DOHH2 (cell line): ENCODE measurements around the gene RIMS1.

Experiments used
- H3F3A ChIP-seq: fragments of 200-600 bp; sonication (generic), shearing (Covaris generic); 2 replicates; pipeline ENCODE4 v1.6.0; 2016; ENCODE audit warnings: antibody characterized with exemption, mild to moderate bottlenecking; ENCODE audit not compliant: control insufficient read depth, insufficient read depth
- H3K27ac ChIP-seq: fragments of 200-600 bp; sonication (generic); 2 replicates; pipeline ENCODE4 v1.5.1; 2014; ENCODE audit warnings: low read depth, mild to moderate bottlenecking, low read length, moderate library complexity
- H3K27me3 ChIP-seq: fragments of 200-600 bp; sonication (generic); 2 replicates; pipeline ENCODE4 v1.6.1; 2014; ENCODE audit warnings: mild to moderate bottlenecking, low read length, mixed read lengths; ENCODE audit not compliant: control insufficient read depth
- H3K36me3 ChIP-seq: fragments of 200-600 bp; sonication (generic); 2 replicates; pipeline ENCODE4 v1.6.1; 2014; ENCODE audit warnings: mild to moderate bottlenecking, low read length, moderate library complexity, mixed read lengths; ENCODE audit not compliant: control insufficient read depth
- H3K4me1 ChIP-seq: fragments of 200-600 bp; sonication (generic); 2 replicates; pipeline ENCODE4 v1.6.1; 2014; ENCODE audit warnings: mild to moderate bottlenecking, low read length, mixed read lengths; ENCODE audit not compliant: control insufficient read depth
- H3K4me2 ChIP-seq: fragments of 200-600 bp; sonication (generic); 2 replicates; pipeline ENCODE4 v1.6.0; 2014; ENCODE audit warnings: mild to moderate bottlenecking, low read length, moderate library complexity
- H3K4me3 ChIP-seq: fragments of 200-600 bp; sonication (generic); 2 replicates; pipeline ENCODE4 v1.5.1; 2014; ENCODE audit warnings: mild to moderate bottlenecking, low read length, mixed read lengths
- H3K79me2 ChIP-seq: fragments of 200-600 bp; sonication (generic); 2 replicates; pipeline ENCODE4 v1.6.1; 2014; ENCODE audit warnings: mild to moderate bottlenecking, low read length, mixed read lengths; ENCODE audit not compliant: control insufficient read depth
- H3K9me2 ChIP-seq: fragments of 200-600 bp; sonication (generic); replicated peaks from 2 replicates; pipeline ENCODE4 v1.6.1; 2014; ENCODE audit warnings: mild to moderate bottlenecking, low read length, mixed read lengths; ENCODE audit not compliant: control insufficient read depth
- H3K9me3 ChIP-seq: fragments of 200-600 bp; sonication (generic); 2 replicates; pipeline ENCODE4 v1.6.1; 2014; ENCODE audit warnings: antibody characterized with exemption, low read length, mixed read lengths; ENCODE audit not compliant: control insufficient read depth, insufficient read depth
- H4K20me1 ChIP-seq: fragments of 200-600 bp; sonication (generic); 2 replicates; pipeline ENCODE4 v1.6.0; 2014; ENCODE audit warnings: low read depth, mild to moderate bottlenecking, antibody characterized with exemption, low read length, moderate library complexity; ENCODE audit not compliant: control insufficient read depth, insufficient read depth
- CTCF ChIP-seq: fragments of 200-600 bp; sonication (generic); IDR thresholded peaks from one replicate; pipeline ENCODE4 v1.5.1; 2014; ENCODE audit warnings: antibody characterized with exemption, mild to moderate bottlenecking, low read depth, low read length; ENCODE audit not compliant: poor library complexity, severe bottlenecking
- EZH2phosphoT487 ChIP-seq: fragments of 200-600 bp; sonication (generic); IDR thresholded peaks from 2 replicates; pipeline ENCODE4 v1.6.1; 2017; ENCODE audit warnings: borderline replicate concordance, mild to moderate bottlenecking, antibody characterized with exemption, low read length, moderate library complexity, mixed read lengths

RIMS1 gene

GRCh38 chr6:72316675-72317380, 430.5 kb downstream of the RIMS1 start:
- H3K27ac ChIP-seq, result no peak overlapping the region
- H3F3A ChIP-seq, result no peaks in the 10 kb centered on the region
- H3K9me2 ChIP-seq, result no peaks in the 10 kb centered on the region
- no peaks in the 10 kb centered on the region for H3K9me3 ChIP-seq
- no peaks in the 10 kb centered on the region for H3K36me3 ChIP-seq
- TF ChIP-seq EZH2phosphoT487 (no peak), CTCF (no peak)
- no peak overlapping the region for H3K4me3 ChIP-seq
- no peaks in the 10 kb centered on the region for H4K20me1 ChIP-seq
- no peaks in the 10 kb centered on the region for H3K27me3 ChIP-seq
- peaks cover 2% of the 10 kb centered on the region for H3K4me1 ChIP-seq
- H3K79me2 ChIP-seq, result no peaks in the 10 kb centered on the region
- H3K4me2 ChIP-seq, result no peak overlapping the region

GRCh38 chr6:72321788-72322187, 435.4 kb downstream of the RIMS1 start:
- Histone ChIP-seq H3K27me3 (no peaks in the 10 kb centered on the region), H3K27ac (no peak overlapping the region), H3K4me3 (no peak overlapping the region), H3K36me3 (no peaks in the 10 kb centered on the region), H3K9me2 (no peaks in the 10 kb centered on the region), H3F3A (no peaks in the 10 kb centered on the region), H3K4me2 (no peak overlapping the region), H3K4me1 (peaks cover 6% of the 10 kb centered on the region), H3K79me2 (no peaks in the 10 kb centered on the region), H3K9me3 (no peaks in the 10 kb centered on the region), H4K20me1 (no peaks in the 10 kb centered on the region)
- TF ChIP-seq CTCF (no peak), EZH2phosphoT487 (no peak)

- H3K36me3 ChIP-seq, result no peaks in the 10 kb centered on the region
- no peak overlapping the region for H3K4me3 ChIP-seq
- no peak overlapping the region for H3K27ac ChIP-seq
- no peaks in the 10 kb centered on the region for H4K20me1 ChIP-seq
- no peak for TF ChIP-seq EZH2phosphoT487
- no peak for TF ChIP-seq CTCF
- H3K9me2 ChIP-seq, result no peaks in the 10 kb centered on the region
- no peaks in the 10 kb centered on the region for H3K27me3 ChIP-seq
- H3F3A ChIP-seq, result no peaks in the 10 kb centered on the region
- no peak overlapping the region for H3K4me2 ChIP-seq
- H3K79me2 ChIP-seq, result no peaks in the 10 kb centered on the region
- H3K4me1 ChIP-seq, result peaks cover 6% of the 10 kb centered on the region
- no peaks in the 10 kb centered on the region for H3K9me3 ChIP-seq
Observed at GRCh38 chr6:72322771-72323170, 436.4 kb downstream of the RIMS1 start.
